GM21367 (cell line): ENCODE results near the gene LAMC1.
A peak's percentile ranks its signal among the peaks of the same experiment; 100 is the strongest.

ENCODE experiments used
- ATAC-seq: cut with Tn5 transposase; IDR thresholded peaks from one replicate; pipeline ENCODE4 v1.9.1; 2021; ENCODE audit not compliant: unreplicated experiment

The LAMC1 gene

GRCh38 chr1:183019860-183020259, 3.4 kb upstream of the LAMC1 start:
- no peak for ATAC-seq

DNA sequence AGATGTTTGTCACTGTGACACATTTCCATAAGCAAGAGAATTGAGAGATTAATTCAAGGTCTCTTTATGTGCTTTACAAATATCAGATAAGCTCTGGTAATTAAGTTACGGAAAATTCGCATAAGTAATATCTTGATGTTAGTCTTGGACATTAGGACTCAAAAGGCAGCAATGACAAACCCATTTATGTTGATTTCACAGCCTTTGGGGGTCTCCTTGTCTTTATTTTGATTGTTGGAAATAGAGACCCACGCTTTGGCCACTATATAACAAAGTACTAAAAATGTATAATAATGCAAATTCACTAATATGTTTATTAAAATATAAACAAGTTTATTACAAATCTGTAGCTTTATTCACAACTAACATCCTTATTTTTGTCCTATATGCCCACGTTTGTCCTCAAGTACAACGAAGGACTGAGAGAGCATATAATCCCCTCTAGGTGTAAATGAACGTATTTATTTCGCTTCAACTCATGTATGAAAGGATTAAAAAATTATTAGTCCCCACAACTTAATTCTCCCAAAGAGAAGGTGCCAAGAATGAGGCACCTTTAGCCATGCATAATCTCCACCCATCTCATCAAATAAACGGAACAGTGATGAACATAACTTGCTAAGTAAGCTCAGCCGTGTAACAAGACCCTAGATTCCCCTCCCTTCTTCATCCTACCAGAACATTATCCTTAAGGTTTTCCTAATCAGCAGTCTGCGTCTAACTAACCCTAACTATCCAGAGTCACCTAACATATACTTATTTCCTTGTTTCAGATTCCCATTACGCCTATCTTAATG, 1.6 kb upstream of the LAMC1 start:
- no peak for ATAC-seq

DNA sequence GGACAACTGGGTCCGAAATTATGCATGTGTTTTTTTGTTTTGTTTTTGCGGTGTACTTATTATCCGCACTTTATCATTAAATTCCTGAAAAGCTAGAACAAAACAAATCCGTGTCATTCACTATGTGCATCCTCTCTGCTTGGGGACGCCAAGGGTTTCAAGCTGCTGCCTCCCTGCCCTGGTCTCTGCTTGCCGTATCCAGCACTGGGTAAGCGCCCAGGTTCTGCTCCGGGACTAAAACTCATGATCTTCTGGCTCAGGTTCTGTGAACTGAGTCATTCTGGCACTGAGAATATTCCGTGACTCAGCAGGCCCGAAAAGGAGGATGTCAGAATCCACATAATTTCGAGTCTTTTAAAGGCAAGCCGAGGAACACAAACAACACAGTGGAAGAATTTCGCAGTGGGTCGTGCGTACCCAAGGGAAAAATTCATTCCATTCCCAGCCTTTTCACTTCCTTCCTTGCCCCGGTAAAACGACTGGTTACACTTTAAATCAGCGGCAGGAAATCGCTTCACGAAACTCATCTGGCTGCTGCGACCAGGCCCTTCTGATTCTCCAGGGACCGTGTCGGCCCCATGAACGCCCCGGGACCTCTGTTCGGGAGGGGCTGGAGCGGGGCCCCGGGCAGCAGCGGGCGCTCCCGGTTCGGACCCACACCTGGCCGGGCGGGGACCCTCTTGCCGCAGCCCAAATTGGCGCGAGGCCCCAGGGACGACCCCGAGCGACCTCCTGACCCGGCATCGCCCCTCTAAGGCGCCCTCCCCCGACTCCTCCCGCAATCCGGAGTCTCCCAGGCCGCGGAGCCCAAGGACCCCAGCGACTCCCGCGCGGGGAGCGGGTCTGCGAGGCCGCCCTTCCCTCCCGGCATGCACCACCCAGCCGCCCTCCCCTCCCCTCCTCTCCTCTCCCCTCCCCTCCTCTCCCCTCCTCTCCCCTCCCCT, 746 bp upstream of the LAMC1 start:
- ATAC-seq: peak; percentile 38

DNA sequence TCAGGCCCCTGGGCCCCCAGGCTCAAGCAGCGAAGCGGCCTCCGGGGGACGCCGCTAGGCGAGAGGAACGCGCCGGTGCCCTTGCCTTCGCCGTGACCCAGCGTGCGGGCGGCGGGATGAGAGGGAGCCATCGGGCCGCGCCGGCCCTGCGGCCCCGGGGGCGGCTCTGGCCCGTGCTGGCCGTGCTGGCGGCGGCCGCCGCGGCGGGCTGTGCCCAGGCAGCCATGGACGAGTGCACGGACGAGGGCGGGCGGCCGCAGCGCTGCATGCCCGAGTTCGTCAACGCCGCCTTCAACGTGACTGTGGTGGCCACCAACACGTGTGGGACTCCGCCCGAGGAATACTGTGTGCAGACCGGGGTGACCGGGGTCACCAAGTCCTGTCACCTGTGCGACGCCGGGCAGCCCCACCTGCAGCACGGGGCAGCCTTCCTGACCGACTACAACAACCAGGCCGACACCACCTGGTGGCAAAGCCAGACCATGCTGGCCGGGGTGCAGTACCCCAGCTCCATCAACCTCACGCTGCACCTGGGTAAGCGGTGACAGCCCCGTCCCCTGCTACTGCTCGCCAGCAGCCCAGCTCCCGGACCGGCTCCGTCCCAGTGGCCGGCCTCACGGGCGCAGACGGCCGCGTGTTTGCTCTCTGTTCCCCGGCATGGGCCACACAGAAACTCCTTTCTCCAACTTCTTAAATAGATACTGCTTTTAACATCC, 539 bp downstream of the LAMC1 start:
- peak; percentile 55 for ATAC-seq

DNA sequence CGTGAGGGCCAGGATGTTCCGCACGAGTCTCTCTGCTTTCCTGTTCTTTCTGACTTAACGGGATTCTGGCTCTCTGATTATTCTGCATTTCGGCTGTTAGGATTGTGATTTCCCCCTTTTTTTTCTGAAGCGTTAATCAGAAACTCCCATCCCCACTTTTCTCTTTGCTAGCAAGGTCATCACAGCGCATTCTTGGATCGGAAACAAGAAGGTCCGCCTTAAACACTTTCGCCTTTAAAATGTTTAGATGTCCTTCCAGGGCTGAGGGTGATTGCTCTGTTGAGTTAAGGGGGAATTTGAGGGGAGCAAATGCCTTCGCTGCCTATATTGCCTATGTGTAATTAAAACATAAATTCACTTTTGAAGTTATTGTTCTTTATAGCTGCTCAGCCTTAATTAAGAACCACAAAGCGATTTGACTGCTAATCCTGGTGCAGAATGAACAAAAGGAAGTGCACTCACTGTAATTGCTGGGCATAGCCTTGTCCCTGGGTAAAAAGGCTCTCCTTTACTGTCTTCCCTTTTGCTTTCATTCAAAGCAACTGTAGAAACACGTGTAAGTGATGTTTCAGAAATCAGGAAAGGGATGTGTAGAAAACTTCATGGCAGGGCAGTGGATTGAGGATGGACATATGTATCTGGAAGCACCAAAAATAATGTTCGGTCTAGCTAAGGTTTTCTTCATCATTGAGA, 1.2 kb downstream of the LAMC1 start:
- ATAC-seq: no peak

GRCh38 chr1:183025010-183025337, 1.8 kb downstream of the LAMC1 start:
- no peak for ATAC-seq

GRCh38 chr1:183025782-183026774, 2.9 kb downstream of the LAMC1 start:
- ATAC-seq: no peak

- no peak for ATAC-seq
These were observed 3.8 kb downstream of the LAMC1 start for GRCh38 chr1:183027031-183027430.

GRCh38 chr1:183027791-183028190, 4.6 kb downstream of the LAMC1 start:
- no peak for ATAC-seq

DNA sequence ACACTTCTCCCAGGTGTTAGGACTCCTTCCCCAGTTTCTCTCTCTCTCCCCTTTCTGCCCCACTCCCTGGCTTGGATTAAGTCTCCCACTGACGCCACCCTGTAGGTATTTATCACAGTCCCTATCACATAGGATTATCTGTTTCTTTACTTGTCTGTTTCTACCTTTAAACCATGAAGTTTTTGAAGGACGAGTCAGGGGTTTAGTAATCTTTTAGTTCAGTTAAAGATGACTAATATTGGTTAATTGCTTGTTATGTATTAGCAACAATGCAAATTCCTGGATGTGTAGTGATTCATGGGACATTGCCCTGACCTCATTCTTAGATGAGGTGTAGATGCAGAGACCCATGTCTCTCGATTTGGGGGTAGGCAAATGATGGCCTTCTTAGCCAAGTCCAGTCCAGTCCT, 6.4 kb downstream of the LAMC1 start:
- ATAC-seq: no peak

GRCh38 chr1:183030053-183030452, 6.8 kb downstream of the LAMC1 start:
- ATAC-seq: no peak

GRCh38 chr1:183032122-183032921, 9.1 kb downstream of the LAMC1 start:
- ATAC-seq: no peak

DNA sequence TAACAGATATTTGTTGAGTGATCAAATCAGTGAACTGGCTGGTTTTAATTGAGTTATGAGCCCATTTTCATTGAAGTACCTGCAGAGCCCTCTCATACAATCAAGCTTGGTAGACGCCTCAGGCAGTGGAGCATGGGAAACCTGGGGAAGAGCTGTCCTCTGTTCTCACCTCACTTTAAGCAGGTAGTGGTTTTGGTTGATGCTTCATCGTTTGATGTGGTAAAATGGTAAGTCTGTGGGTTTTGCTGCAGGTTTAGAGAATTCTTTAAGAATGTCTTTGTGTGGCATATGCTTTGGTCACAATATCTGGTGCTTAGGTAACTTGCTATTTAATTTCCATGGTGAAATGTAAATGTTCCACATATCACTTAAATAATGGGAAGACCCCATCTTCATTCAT, 10.0 kb downstream of the LAMC1 start:
- ATAC-seq: no peak

DNA sequence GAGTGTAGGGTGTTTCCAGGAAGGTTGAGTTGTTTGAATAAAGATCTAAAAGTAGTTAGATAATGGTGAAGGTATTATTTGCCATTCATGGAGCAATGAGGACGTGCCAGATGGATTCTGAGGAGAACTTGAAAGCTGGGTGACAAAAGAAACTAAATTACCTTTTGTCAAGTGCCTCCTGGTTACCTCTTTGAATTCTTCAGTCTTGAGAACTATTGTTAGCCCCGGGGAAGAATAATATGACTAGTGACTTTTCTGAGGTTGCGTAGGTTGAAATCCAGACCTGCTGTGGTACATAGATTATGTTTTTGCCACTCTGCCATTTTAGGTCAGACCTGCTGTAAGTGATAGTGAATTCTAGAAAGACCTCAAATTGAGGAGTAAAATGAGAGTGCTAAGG, 11.5 kb downstream of the LAMC1 start:
- no peak for ATAC-seq

- no peak for ATAC-seq
These were observed 15.2 kb downstream of the LAMC1 start for GRCh38 chr1:183038333-183038866.

DNA sequence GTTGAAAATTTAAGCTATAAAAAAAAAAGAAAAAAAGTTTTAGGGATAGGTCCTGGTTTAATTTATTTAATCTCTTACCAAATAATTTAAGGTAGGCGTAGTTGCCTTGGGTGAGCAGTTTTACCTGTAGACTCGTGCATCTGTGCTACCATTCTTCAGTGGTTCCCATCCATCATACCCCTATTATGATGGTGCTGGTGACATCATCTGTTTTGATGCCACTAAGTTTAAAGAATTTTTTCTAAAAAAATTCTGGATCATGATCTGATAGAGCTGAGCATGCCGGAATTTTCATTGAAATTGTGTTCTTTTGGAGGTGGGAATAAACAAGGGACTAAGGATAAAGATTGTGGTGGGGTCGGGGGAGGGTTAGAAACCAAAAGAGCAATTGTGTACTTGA, 15.7 kb downstream of the LAMC1 start:
- ATAC-seq: no peak

DNA sequence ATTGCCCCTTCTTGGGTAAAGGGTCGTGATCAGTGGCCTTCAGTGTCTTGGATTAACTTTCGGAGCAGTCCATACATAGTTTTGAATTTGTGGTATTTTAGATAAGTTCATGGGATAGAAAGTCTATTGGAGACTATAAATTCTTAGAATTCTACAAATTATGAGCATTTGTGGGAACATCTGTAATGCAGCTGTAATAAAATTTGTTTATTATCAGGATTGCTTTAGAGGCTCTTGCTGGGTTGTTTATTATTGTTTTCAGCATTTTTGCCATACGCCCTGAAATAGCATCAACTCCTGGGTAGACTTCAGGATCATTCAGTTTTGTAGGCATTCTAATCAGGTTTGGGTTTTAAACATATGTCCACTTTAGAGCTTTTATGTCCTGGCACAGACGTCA, 16.1 kb downstream of the LAMC1 start:
- ATAC-seq: no peak

DNA sequence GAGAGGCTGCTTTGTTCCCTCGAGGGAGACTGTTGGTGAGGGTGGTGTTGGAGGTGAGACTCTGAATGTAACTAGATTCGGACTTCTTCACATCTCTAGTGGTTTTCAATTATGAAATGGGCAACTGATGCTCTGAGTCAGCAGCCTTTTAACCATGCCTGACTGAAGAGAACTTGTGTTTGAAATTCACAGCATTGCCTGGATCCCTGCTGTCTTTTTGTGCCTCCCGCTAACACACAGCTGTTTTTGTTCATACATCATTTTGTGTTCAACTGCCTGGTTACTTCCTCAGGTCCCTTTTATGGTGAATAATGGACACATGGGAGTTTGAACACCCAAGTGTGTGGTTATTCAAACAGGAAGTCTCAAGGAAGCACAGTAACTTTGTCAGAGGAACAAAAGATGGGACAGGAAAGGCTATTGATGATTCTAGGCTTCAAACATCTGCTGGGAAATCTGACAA, 16.8 kb downstream of the LAMC1 start:
- ATAC-seq: no peak

GRCh38 chr1:183040547-183040971, 17.3 kb downstream of the LAMC1 start:
- ATAC-seq: no peak
